GM23248 (cell line): ENCODE results near the gene MXI1.

Experiments used
- EZH2 ChIP-seq: fragments of 200-600 bp; sonication (generic); IDR thresholded peaks from 2 replicates; pipeline ENCODE4 v1.6.1; 2018; ENCODE audit warnings: antibody characterized with exemption, mild to moderate bottlenecking; ENCODE audit not compliant: insufficient read depth, poor library complexity, severe bottlenecking
- EZH2phosphoT487 ChIP-seq: fragments of 200-600 bp; sonication (generic); IDR thresholded peaks from 2 replicates; pipeline ENCODE4 v1.6.1; 2018; ENCODE audit warnings: antibody characterized with exemption, moderate library complexity, mild to moderate bottlenecking, low read depth; ENCODE audit not compliant: insufficient read depth

- TF ChIP-seq EZH2phosphoT487 (no peak), EZH2 (no peak)
Observed at GRCh38 chr10:110160081-110160480, 47.3 kb upstream of the MXI1 start.
